Ishikawa (cell line): ENCODE data around the gene EZH2.

ENCODE experiments used
- CEBPB ChIP-seq: IDR thresholded peaks from 2 replicates; pipeline ENCODE4 v1.6.1; 2012
- EP300 ChIP-seq: IDR thresholded peaks from 2 replicates; pipeline ENCODE4 v1.6.1; 2012; ENCODE audit warnings: borderline replicate concordance
- FOXM1 ChIP-seq: IDR thresholded peaks from 2 replicates; pipeline ENCODE4 v1.6.1; 2012; ENCODE audit warnings: low read depth, borderline replicate concordance
- MAX ChIP-seq: IDR thresholded peaks from 2 replicates; pipeline ENCODE4 v1.6.1; 2012
- NFIC ChIP-seq: IDR thresholded peaks from 2 replicates; pipeline ENCODE4 v1.6.1; 2012
- RAD21 ChIP-seq: IDR thresholded peaks from 2 replicates; pipeline ENCODE4 v1.6.1; 2012; ENCODE audit warnings: low read depth
- REST ChIP-seq: IDR thresholded peaks from 2 replicates; pipeline ENCODE4 v1.6.1; 2012; ENCODE audit warnings: low read depth, mild to moderate bottlenecking
- TAF1 ChIP-seq: IDR thresholded peaks from 2 replicates; pipeline ENCODE4 v1.6.1; 2012; ENCODE audit warnings: low read depth, mild to moderate bottlenecking
- TCF12 ChIP-seq: IDR thresholded peaks from 2 replicates; pipeline ENCODE4 v1.6.1; 2012; ENCODE audit warnings: low read depth
- TEAD4 ChIP-seq: IDR thresholded peaks from 2 replicates; pipeline ENCODE4 v1.6.1; 2012
- YY1 ChIP-seq: IDR thresholded peaks from 2 replicates; pipeline ENCODE4 v1.6.1; 2012; ENCODE audit warnings: low read depth
- ZBTB7A ChIP-seq: IDR thresholded peaks from 2 replicates; pipeline ENCODE4 v1.6.1; 2012; ENCODE audit warnings: low read depth

GRCh38 chr7:148871551-148871950 is 12.5 kb downstream of the EZH2 start:
- TF ChIP-seq TAF1 (no peak), FOXM1 (no peak), REST (no peak), RAD21 (no peak), NFIC (no peak), CEBPB (no peak), YY1 (no peak), MAX (no peak), TCF12 (no peak), EP300 (no peak), TEAD4 (no peak), ZBTB7A (no peak)
